Neural crest cell (in vitro differentiated cells): ENCODE measurements around the gene C1RL. TPM values are rescaled to one million over a fixed set of nuclear protein-coding genes. Genes with fewer than 3 reads are reported as not detected.
"Not testable (repeated sequence)": the region's sequence is repeated elsewhere in the genome, so short reads cannot be mapped to it uniquely, and the experiment has no call there.

Experiments
- DNase-seq: peaks from one replicate; pipeline ENCODE4 v3.0.0; 2021; ENCODE audit warnings: low read depth, mixed read lengths, low spot score
- H3K27ac Mint-ChIP-seq: one replicate; pipeline ENCODE4 v1.8.0; 2021; ENCODE audit warnings: mild to moderate bottlenecking, mixed read lengths; ENCODE audit not compliant: unreplicated experiment
- H3K27me3 Mint-ChIP-seq: 2 replicates; pipeline ENCODE4 v1.8.0; 2021; ENCODE audit warnings: low read depth, mild to moderate bottlenecking, mixed read lengths
- H3K36me3 Mint-ChIP-seq: 2 replicates; pipeline ENCODE4 v1.8.0; 2021; ENCODE audit warnings: low read depth, mild to moderate bottlenecking, mixed read lengths
- H3K4me1 Mint-ChIP-seq: 2 replicates; pipeline ENCODE4 v1.8.0; 2021; ENCODE audit warnings: mixed read lengths
- H3K4me3 Mint-ChIP-seq: one replicate; pipeline ENCODE4 v1.8.0; 2021; ENCODE audit warnings: mild to moderate bottlenecking, mixed read lengths
- H3K9me3 Mint-ChIP-seq: 2 replicates; pipeline ENCODE4 v1.8.0; 2021; ENCODE audit warnings: mixed read lengths
- total RNA-seq: library from RNA; stranded (reverse); gene quantifications from 2 replicates; pipeline ENCODE4 v1.2.1, GENCODE V29; 2021
- TF ChIP-seq, protein P1 (sequence below): fragments of 200-600 bp; sonication (generic); conservative IDR thresholded peaks from 2 replicates; pipeline ENCODE4 v1.5.0; 2021; ENCODE audit warnings: antibody characterized with exemption, mild to moderate bottlenecking

Gene C1RL
- total RNA-seq, 1 donor from 2014 or later = 12.8 TPM

DNA sequence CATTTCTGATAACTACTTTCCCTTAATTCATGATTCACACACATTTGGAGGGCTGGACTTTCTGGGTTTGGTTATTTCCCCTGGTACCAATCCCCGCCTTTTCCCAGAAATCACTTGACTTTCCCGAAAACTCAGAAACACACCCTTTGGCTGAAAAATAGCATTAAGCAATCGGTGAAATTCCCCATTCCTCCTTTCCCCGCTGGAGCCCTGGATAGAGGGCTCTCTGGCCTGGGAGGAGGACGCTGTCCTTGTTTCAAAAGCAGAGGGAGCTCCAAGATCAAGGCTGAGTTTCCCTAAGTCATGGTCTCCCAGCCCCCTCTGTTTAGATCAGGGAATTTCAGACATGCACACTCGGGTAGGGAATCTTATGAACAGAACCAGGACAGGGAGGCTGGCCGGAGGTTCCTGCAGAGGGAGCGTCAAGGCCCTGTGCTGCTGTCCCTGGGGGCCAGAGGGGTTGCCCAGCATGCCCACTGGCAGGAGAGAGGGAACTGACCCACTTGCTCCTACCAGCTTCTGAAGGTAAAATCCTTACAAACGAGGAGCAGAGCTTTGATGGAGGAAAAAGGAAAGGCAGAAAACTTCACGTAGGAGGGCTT lies 48.6 kb downstream of the C1RL start, which contains the start of gene C1S:
C1S (plus strand) TSS at position 366 of the 602 bp plus-strand sequence. CDS start 1,195 bp downstream, outside the sequence.
- TF ChIP-seq, protein P1, sequence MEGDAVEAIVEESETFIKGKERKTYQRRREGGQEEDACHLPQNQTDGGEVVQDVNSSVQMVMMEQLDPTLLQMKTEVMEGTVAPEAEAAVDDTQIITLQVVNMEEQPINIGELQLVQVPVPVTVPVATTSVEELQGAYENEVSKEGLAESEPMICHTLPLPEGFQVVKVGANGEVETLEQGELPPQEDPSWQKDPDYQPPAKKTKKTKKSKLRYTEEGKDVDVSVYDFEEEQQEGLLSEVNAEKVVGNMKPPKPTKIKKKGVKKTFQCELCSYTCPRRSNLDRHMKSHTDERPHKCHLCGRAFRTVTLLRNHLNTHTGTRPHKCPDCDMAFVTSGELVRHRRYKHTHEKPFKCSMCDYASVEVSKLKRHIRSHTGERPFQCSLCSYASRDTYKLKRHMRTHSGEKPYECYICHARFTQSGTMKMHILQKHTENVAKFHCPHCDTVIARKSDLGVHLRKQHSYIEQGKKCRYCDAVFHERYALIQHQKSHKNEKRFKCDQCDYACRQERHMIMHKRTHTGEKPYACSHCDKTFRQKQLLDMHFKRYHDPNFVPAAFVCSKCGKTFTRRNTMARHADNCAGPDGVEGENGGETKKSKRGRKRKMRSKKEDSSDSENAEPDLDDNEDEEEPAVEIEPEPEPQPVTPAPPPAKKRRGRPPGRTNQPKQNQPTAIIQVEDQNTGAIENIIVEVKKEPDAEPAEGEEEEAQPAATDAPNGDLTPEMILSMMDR = peak; percentile 42
- no peaks in the 10 kb centered on the region for H3K4me1 Mint-ChIP-seq
- no peaks in the 10 kb centered on the region for H3K36me3 Mint-ChIP-seq
- peak within 1 kb of the TSS; percentile 39 for H3K27ac Mint-ChIP-seq
- DNase-seq = no peak
- H3K27me3 Mint-ChIP-seq = peaks cover 17% of the 10 kb centered on the region
- no peak within 1 kb of the TSS for H3K4me3 Mint-ChIP-seq
- no peaks in the 10 kb centered on the region for H3K9me3 Mint-ChIP-seq

DNA sequence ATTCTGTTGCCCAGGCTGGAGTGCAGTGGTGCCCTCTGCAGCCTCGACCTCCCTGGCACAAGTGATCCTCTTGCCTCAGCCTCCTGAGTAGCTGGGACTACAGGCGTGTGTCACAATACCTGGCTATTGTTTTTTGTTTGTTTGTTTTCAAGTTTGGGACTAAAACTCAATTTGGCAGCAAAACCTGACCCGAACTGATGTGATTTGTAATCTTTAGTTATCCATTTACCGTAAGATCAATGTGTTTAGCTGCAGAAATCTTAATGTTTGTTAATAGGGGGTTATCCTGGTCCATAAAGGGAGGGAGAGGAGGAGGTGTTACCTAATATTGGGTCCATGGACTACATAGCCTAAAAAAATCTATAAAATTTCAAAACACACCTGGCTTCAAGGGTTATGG lies 49.2 kb downstream of the C1RL start:
- TF ChIP-seq, protein P1 = no peak
- H3K4me3 Mint-ChIP-seq = no peak overlapping the region
- no peak overlapping the region for H3K27ac Mint-ChIP-seq
- no peaks in the 10 kb centered on the region for H3K4me1 Mint-ChIP-seq
- peaks cover 19% of the 10 kb centered on the region for H3K27me3 Mint-ChIP-seq
- H3K36me3 Mint-ChIP-seq = no peaks in the 10 kb centered on the region
- H3K9me3 Mint-ChIP-seq = no peaks in the 10 kb centered on the region
- no peak for DNase-seq

DNA sequence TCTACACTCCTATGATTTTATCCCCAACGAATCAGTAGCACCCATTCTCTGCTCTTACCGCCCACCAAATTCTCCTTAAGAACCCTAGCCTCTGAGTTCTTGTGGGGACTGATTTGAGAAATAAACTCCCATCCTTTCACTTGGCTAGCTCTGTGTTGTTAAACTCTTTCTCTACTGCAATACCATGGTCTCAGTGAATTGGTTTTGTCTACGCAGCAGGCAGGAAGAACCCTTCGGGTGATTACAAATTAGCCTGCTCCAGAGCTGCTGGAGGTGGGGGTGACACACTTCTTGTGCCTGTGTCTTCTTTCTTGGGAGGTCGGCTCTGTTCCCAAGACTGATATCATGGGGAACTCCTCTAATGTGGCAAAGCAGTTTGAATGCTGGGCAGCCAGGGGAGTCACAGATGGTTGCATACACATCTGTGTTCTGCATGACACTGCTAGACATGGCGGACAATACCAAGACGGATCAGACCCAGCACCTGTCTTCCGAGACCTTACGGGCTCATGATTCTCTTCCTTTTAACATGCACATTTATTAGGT lies 50.1 kb downstream of the C1RL start:
- Mint-ChIP-seq H3K36me3 (no peaks in the 10 kb centered on the region), H3K4me3 (no peak overlapping the region), H3K4me1 (no peaks in the 10 kb centered on the region), H3K27ac (peak overlapping the region; percentile 47), H3K9me3 (no peaks in the 10 kb centered on the region), H3K27me3 (peaks cover 23% of the 10 kb centered on the region)
- DNase-seq = no peak
- TF ChIP-seq, protein P1 = no peak

DNA sequence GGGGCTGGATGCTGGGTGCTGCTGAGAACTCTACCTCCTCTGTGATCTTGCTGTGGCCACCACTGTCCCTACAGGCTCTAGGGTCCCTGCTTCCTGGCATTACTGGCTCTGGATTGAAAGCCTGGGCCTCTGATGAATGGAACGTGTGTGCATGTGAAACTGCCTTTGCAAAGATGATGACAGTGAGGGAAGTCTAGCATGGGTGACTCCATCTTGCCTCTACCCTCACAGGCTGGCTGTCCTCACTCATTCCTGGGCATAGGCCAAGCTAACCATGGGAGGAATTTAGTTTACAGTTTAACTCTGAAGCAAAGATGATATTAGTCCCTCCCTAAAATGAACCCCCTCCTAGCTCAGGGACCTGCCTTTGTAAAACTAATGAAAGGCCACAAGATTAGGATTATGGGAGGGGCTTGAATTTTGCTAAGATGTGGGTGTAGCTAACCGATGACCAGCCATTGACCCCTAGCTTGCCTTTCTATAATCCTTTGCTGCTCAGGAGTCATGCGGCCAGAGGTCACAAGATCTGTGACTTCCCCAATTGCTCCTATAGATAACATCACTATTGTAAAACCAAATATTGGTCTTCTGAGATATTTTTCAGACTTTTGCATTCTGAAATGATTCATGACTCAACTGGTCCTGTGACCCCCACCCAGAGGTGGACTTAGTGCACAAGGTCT lies 50.7 kb downstream of the C1RL start:
- H3K9me3 Mint-ChIP-seq = no peaks in the 10 kb centered on the region
- peaks cover 23% of the 10 kb centered on the region for H3K27me3 Mint-ChIP-seq
- H3K27ac Mint-ChIP-seq = no peak overlapping the region
- TF ChIP-seq, protein P1 = no peak
- no peak overlapping the region for H3K4me3 Mint-ChIP-seq
- no peak for DNase-seq
- H3K4me1 Mint-ChIP-seq = no peaks in the 10 kb centered on the region
- H3K36me3 Mint-ChIP-seq = no peaks in the 10 kb centered on the region

DNA sequence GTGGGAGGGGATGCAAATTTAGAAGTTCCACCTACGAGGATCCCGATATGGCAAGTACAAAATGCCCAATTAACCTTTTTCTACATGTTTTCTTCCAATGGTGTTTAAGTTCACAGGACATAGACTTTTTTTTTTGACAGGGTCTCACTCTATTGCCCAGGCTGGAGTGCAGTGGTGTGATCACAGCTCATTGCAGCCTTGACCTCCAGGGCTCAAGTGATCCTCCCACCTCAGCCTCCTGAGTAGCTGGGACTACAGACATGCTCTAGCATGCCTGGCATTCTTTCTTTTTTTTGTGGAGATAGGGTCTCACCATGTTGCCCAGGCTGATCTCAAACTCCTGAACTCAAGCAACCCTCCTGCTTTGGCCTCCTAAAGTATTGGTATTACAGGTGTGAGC lies 53.3 kb downstream of the C1RL start:
- not testable (repeated sequence) for DNase-seq, H3K9me3 Mint-ChIP-seq, H3K4me1 Mint-ChIP-seq, H3K36me3 Mint-ChIP-seq, H3K27ac Mint-ChIP-seq, H3K4me3 Mint-ChIP-seq
- peaks cover 38% of the 10 kb centered on the region for H3K27me3 Mint-ChIP-seq

DNA sequence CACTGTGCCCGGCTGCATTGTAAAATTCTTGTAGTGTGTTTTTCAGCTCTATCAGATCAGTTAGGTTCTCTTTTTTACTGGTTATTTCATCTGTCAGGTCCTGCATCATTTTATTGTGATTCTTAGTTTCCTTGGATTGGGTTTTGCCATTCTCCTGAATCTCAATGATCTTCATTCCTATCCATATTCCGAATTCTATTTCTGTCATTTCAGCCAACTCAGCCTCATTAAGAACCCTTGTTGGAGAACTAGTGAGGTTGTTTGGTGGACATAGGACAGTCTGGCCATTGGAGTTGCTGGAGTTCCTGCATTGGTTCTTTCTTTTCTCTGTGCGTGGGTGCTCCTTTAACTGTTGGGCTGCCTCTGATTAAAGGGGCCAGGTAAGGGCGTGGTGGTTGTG lies 54.1 kb downstream of the C1RL start:
- Mint-ChIP-seq H3K27ac (no peak overlapping the region), H3K36me3 (no peaks in the 10 kb centered on the region), H3K4me3 (no peak overlapping the region), H3K27me3 (peaks cover 31% of the 10 kb centered on the region), H3K9me3 (peaks cover 6% of the 10 kb centered on the region), H3K4me1 (no peaks in the 10 kb centered on the region)
- TF ChIP-seq, protein P1 = no peak
- DNase-seq = no peak

DNA sequence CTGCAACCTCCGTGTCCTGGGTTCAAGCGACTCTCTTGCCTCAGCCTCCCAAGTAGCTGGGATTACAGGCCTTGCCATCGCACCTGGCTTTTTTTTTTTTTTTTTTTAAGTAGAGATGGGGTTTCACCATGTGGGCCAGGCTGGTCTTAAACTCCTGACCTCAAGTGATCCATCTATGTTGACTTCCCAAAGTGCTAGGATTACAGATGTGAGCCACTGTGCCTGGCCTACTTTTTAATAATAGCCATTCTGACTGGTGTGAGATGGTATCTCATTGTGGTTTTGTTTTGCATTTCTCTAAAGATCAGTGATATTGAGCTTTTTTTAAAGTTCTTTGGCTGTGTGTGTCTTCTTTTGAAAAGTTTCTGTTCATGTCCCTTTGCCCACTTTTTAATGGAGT lies 59.0 kb downstream of the C1RL start:
- H3K9me3 Mint-ChIP-seq, H3K4me3 Mint-ChIP-seq, H3K36me3 Mint-ChIP-seq, DNase-seq, H3K4me1 Mint-ChIP-seq, H3K27ac Mint-ChIP-seq: not testable (repeated sequence)
- peaks cover 25% of the 10 kb centered on the region for H3K27me3 Mint-ChIP-seq

DNA sequence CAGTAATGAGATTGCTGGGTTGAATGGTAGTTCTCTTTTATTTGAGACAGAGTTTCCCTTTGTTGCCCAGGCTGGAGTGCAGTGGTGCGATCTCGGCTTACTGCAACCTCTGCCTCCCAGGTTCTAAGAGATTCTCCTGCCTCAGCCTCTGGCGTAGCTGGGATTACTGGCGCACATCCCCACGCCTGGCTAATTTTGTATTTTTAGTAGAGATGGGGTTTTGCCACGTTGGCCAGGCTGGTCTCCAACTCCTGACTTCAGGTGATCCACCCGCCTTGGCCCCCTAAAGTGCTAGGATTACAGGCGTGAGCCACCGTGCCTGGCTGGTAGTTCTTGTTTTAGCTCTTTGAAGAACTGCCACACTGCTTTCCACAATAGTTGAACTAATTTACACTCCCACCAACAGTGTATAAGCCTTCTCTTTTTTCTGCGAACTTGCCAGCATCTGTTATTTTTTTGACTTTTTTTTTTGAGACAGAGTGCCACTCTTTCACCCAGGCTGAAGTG lies 59.5 kb downstream of the C1RL start:
- not testable (repeated sequence) for DNase-seq, H3K27ac Mint-ChIP-seq, H3K36me3 Mint-ChIP-seq, H3K9me3 Mint-ChIP-seq, H3K4me3 Mint-ChIP-seq, H3K4me1 Mint-ChIP-seq
- peaks cover 22% of the 10 kb centered on the region for H3K27me3 Mint-ChIP-seq
